ENCODE results near the gene LARP4B. TPM values are rescaled to one million over a fixed set of nuclear protein-coding genes. Genes with fewer than 3 reads are reported as not detected.

LARP4B gene
- total and polyA plus RNA-seq, 3 donors from 2014 or later = 54.2 to 98.6 (median 95.3) TPM

DNA sequence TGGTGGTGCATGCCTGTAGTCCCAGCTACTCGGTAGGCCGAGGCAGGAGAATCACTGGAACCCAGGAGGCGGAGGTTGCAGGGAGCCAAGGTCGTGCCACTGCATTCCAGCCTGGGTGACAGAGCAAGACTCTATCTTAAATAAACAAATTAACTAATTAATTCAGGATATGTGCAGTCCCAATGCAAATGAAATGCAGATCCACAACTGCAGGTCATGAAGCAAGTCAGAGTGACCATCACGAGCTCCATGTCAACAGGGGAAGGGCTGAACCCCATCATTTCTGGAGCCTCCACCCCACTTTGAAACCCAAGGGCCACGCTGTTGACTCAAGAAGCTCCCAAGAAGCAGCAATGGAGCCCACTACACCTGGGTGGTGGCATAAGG, 115.4 kb downstream of the LARP4B start:
- TF ChIP-seq, protein P1, sequence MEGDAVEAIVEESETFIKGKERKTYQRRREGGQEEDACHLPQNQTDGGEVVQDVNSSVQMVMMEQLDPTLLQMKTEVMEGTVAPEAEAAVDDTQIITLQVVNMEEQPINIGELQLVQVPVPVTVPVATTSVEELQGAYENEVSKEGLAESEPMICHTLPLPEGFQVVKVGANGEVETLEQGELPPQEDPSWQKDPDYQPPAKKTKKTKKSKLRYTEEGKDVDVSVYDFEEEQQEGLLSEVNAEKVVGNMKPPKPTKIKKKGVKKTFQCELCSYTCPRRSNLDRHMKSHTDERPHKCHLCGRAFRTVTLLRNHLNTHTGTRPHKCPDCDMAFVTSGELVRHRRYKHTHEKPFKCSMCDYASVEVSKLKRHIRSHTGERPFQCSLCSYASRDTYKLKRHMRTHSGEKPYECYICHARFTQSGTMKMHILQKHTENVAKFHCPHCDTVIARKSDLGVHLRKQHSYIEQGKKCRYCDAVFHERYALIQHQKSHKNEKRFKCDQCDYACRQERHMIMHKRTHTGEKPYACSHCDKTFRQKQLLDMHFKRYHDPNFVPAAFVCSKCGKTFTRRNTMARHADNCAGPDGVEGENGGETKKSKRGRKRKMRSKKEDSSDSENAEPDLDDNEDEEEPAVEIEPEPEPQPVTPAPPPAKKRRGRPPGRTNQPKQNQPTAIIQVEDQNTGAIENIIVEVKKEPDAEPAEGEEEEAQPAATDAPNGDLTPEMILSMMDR (IDR thresholded peaks at IDR 0.05) = no peak
- TF ChIP-seq POLR2A (IDR thresholded peaks at IDR 0.05) = no peak
- no peaks in the 10 kb centered on the region for H3K9me3 ChIP-seq
- 85 to 92% methylated on average over 6 of the region's 6 CpGs for WGBS, 2 donors
- no peaks in the 10 kb centered on the region for H3K27me3 ChIP-seq
- no peak for DNase-seq
- H3K36me3 ChIP-seq (ENCODE audit: low read depth, missing control alignments) = no peaks in the 10 kb centered on the region
- H3K4me3 ChIP-seq = no peak overlapping the region
- H3K4me1 ChIP-seq = no peaks in the 10 kb centered on the region
- H3K27ac ChIP-seq = no peak overlapping the region
- intact Hi-C loops (cut with DNase I; ENCODE audit: low total_unique reads) = no loop called here

DNA sequence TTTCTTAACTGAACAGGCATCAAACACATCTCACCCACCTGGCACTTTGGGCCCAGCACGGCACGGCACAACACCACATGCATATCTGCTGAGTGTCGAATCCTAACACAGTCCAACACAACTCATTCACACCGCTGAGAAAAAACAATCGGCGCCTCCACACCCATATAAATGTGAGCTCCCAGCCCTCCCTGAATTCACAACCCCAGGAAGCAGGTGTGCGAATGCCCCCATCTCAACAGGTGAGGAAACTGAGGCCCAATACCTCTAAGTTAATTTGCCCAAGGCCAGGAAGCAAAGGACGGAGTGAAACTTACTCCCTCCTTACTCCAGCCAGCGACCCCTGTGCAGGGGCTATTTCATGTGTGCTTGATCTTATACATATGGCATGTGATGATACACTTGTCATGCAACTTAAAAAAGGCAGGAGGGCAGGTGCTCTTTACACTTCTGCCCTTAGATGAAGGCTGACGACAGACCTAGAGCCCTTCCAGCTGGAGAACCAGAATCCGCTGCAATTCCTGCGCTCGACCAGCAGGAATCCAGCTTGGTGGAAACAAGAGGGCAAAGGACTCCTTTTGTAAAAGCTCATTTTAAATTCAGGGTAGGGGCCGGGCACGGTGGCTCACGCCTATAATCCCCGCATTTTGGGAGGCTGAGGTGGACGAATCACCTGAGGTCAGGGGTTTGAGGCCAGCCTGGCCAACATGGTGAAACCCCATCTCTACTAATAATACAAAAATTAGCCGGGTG, 116.0 kb downstream of the LARP4B start:
- no peak overlapping the region for H3K4me3 ChIP-seq
- no peak for TF ChIP-seq POLR2A (IDR thresholded peaks at IDR 0.05)
- TF ChIP-seq, protein P1 (IDR thresholded peaks at IDR 0.05) = no peak
- H3K27me3 ChIP-seq = no peaks in the 10 kb centered on the region
- H3K4me1 ChIP-seq = no peaks in the 10 kb centered on the region
- intact Hi-C loops (cut with DNase I; ENCODE audit: low total_unique reads) = no loop called here
- H3K27ac ChIP-seq = no peak overlapping the region
- WGBS, 2 donors = 93 to 95% methylated on average over 19 of the region's 19 CpGs
- no peaks in the 10 kb centered on the region for H3K9me3 ChIP-seq
- H3K36me3 ChIP-seq (ENCODE audit: low read depth, missing control alignments) = no peaks in the 10 kb centered on the region
- DNase-seq = no peak

DNA sequence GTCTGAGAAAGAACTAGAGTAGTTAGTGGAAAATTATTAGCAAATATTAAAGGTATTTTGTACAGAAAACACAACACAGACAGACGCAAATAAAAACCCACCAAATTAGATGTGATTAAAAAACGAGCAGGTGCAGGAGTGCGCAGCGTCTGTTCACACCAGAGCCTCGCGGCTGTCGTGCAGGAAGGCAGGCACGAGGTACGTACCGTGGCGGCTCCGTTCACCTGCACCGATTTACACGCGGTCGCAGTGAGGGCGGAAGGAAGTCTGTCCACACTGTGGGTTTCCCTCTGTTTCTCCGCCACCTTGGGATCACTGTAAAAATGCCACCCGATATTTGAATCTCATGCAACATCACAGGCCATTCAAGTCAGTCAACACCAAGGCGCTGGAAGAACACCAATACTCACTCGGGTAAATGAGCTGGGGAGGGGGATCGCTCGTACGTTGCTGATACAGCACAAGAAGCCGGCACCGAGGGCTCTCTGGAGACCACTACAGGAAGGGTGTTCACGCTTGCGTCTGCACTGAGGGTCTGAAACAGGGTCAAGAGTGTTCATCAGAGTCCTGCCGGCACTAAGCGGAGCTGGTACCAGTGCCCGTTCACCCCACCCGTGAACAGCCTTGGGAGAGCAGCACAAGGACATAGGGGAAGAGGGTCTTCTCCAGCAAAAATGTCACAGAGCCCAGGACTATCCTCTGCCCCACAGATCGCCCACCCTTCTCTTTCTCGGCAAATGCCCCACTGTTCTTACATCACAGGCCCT, 116.8 kb downstream of the LARP4B start:
- H3K4me3 ChIP-seq = no peak overlapping the region
- H3K27ac ChIP-seq = no peak overlapping the region
- H3K4me1 ChIP-seq = no peaks in the 10 kb centered on the region
- no peak for TF ChIP-seq POLR2A (IDR thresholded peaks at IDR 0.05)
- TF ChIP-seq, protein P1 (IDR thresholded peaks at IDR 0.05) = no peak
- no peak for DNase-seq
- H3K9me3 ChIP-seq = no peaks in the 10 kb centered on the region
- no peaks in the 10 kb centered on the region for H3K27me3 ChIP-seq
- 94 to 95% methylated on average over 33 to 34 of the region's 34 CpGs for WGBS, 2 donors
- H3K36me3 ChIP-seq (ENCODE audit: low read depth, missing control alignments) = no peaks in the 10 kb centered on the region
- intact Hi-C loops (cut with DNase I; ENCODE audit: low total_unique reads) = no loop called here

DNA sequence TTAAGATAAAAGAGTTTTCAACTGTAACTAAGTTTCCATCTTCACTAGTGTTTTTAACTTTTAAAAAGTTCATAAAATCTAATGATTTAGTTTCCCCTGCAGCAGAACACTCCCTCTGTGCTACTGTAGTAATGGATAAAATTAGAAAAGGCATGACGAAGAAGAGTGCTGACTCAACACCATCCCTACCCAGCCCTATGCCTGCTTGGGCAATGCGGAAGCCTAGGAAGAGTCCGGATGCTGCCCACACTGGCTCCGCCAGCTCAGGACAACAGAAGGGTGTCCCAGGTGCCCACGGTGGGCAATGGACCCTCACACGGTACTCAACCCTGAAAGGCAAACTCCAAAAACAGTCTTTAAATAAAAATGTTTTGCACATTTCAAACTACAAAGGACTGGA, 118.2 kb downstream of the LARP4B start:
- TF ChIP-seq, protein P1 (IDR thresholded peaks at IDR 0.05) = no peak
- TF ChIP-seq POLR2A (IDR thresholded peaks at IDR 0.05) = no peak
- no peaks in the 10 kb centered on the region for H3K36me3 ChIP-seq (ENCODE audit: low read depth, missing control alignments)
- no peak overlapping the region for H3K27ac ChIP-seq
- intact Hi-C loops (cut with DNase I; ENCODE audit: low total_unique reads) = no loop called here
- no peak for DNase-seq
- no peaks in the 10 kb centered on the region for H3K27me3 ChIP-seq
- no peaks in the 10 kb centered on the region for H3K9me3 ChIP-seq
- no peak overlapping the region for H3K4me3 ChIP-seq
- 89 to 95% methylated on average over 6 of the region's 6 CpGs for WGBS, 2 donors
- H3K4me1 ChIP-seq = no peaks in the 10 kb centered on the region

All from testis (tissue), 3 donors.